ENCODE measurements around the gene DYNLT4. TPM values are rescaled to one million over a fixed set of nuclear protein-coding genes. Genes with fewer than 3 reads are reported as not detected.

The DYNLT4 gene
- total and polyA plus RNA-seq, 2 of the 13 experiments (the other 11 are each of a cell fraction or from before 2014, with no cell fraction given), result 0.77 TPM; not detected in 1

GRCh38 chr1:44777969-44778635 is 29.0 kb downstream of the DYNLT4 start:
- no peak for FAIRE-seq
- no TSS peak for BruUV-seq (replicated peaks)
- CTCF ChIA-PET (ENCODE audit: low intra/inter-chr PET ratio, low total read pairs), result no interaction called here
- TF ChIP-seq SAP130 (CRISPR knock-in tag; IDR thresholded peaks at IDR 0.05; ENCODE audit: low read depth) (no peak), ZNF549 (CRISPR knock-in tag; IDR thresholded peaks at IDR 0.05) (no peak), KLF16 (CRISPR knock-in tag; IDR thresholded peaks at IDR 0.05) (no peak), ARNT2 (CRISPR knock-in tag; IDR thresholded peaks at IDR 0.05; ENCODE audit: low read depth) (no peak), ZNF354B (CRISPR knock-in tag; IDR thresholded peaks at IDR 0.05) (0 out of 2 replicates have a peak, but pooled peaks have one; percentile 37), NFE2L1 (CRISPR knock-in tag; IDR thresholded peaks at IDR 0.05; ENCODE audit: borderline replicate concordance) (no peak), RBAK (CRISPR knock-in tag; IDR thresholded peaks at IDR 0.05) (no peak), TCF12 (IDR thresholded peaks at IDR 0.05) (no peak), TCF12 (CRISPR knock-in tag; IDR thresholded peaks at IDR 0.05) (no peak), SSRP1 (CRISPR knock-in tag; IDR thresholded peaks at IDR 0.05) (0 out of 2 replicates have a peak, but pooled peaks have one; percentile 48), POLR2G (IDR thresholded peaks at IDR 0.05; ENCODE audit: low read depth, low read length) (0 out of 2 replicates have a peak, but pooled peaks have one; percentile 19), NCOA5 (CRISPR knock-in tag; IDR thresholded peaks at IDR 0.05) (no peak), ZNF609 (CRISPR knock-in tag; IDR thresholded peaks at IDR 0.05; ENCODE audit: borderline replicate concordance) (no peak), ZFX (CRISPR knock-in tag; IDR thresholded peaks at IDR 0.05; ENCODE audit: low read depth) (0 out of 2 replicates have a peak, but pooled peaks have one; percentile 4), ZNF589 (CRISPR knock-in tag; conservative IDR thresholded peaks at IDR 0.05) (no peak)
- TF ChIP-seq, protein P1, sequence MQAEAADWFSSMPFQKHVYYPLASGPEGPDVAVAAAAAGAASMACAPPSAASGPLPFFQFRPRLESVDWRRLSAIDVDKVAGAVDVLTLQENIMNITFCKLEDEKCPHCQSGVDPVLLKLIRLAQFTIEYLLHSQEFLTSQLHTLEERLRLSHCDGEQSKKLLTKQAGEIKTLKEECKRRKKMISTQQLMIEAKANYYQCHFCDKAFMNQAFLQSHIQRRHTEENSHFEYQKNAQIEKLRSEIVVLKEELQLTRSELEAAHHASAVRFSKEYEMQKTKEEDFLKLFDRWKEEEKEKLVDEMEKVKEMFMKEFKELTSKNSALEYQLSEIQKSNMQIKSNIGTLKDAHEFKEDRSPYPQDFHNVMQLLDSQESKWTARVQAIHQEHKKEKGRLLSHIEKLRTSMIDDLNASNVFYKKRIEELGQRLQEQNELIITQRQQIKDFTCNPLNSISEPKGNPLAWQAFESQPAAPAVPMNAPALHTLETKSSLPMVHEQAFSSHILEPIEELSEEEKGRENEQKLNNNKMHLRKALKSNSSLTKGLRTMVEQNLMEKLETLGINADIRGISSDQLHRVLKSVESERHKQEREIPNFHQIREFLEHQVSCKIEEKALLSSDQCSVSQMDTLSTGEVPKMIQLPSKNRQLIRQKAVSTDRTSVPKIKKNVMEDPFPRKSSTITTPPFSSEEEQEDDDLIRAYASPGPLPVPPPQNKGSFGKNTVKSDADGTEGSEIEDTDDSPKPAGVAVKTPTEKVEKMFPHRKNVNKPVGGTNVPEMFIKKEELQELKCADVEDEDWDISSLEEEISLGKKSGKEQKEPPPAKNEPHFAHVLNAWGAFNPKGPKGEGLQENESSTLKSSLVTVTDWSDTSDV (CRISPR knock-in tag; IDR thresholded peaks at IDR 0.05), result no peak

More at GRCh38 chr1:44777969-44778635, 29.0 kb downstream of the DYNLT4 start:
- Histone ChIP-seq H3K79me2 (ENCODE audit: insufficient read depth, low read length) (peaks cover 35% of the 10 kb centered on the region), H3K9ac (ENCODE audit: insufficient read depth, low read depth, low read length) (peak overlapping the region; percentile 91; the same call in 1 of the 2 replicates), H4K20me1 (ENCODE audit: insufficient read depth, low read length) (peaks cover 36% of the 10 kb centered on the region), H3K27ac (ENCODE audit: extremely low read length, insufficient read depth, low read length) (peak overlapping the region; percentile 81), H2AFZ (ENCODE audit: low read length) (no peak overlapping the region), H3K9me3 (ENCODE audit: low read length) (no peaks in the 10 kb centered on the region), H3K4me2 (ENCODE audit: low read depth, low read length) (peak overlapping the region; percentile 95), H3K36me3 (replicated peaks in 1 of 2; ENCODE audit: control insufficient read depth in 1 of 2, insufficient read depth in 2 of 2, low read length in 2 of 2) (peaks cover 12 to 24% of the 10 kb centered on the region in 2 experiments), H3K4me1 (ENCODE audit: insufficient read depth, low read length) (peaks cover 35% of the 10 kb centered on the region), H3K27me3 (ENCODE audit: control insufficient read depth in 1 of 2, insufficient read depth in 2 of 2, low read length in 2 of 2) (no peaks in the 10 kb centered on the region; a peak in 1 of 5 replicates), H3K4me3 (replicated peaks in 1 of 3; ENCODE audit: insufficient read depth in 1 of 3, low read depth in 2 of 3, low read length in 3 of 3) (peak overlapping the region in 1 of 3 experiments; percentile 97; a peak in 1 of 6 replicates)
- intact Hi-C loops (cut with micrococcal nuclease; ENCODE audit: unreplicated experiment), result no loop called here
- POLR2A ChIA-PET, result interaction anchor here (0.9 to 4.0 kb wide), 6 partner anchors 11 to 48 kb away, joined by 3 to 21 read pairs (median 6); partner anchors contain the start of genes BTBD19, DYNLT4, PLK3 and RNU5D-1
- ATAC-seq, result no peak
- in situ Hi-C loops (cut with HindIII; ENCODE audit: extremely low pct_ligation_motif_present, low pct_unique_long_range_greater_than_20kb), result no loop called here
- DNase-seq (ENCODE audit: low spot score), result no peak
- 80% methylated on average over 8 of the region's 13 CpGs for WGBS (ENCODE audit: low lambda C conversion rate)
